ENCODE measurements around the gene LRRC71. TPM values are rescaled to one million over a fixed set of nuclear protein-coding genes. Genes with fewer than 3 reads are reported as not detected.

Gene LRRC71
- polyA plus RNA-seq, 3 donors, result not detected

- no peak for TF ChIP-seq CTCF (IDR thresholded peaks at IDR 0.05)
- no peaks in the 10 kb centered on the region for H3K9me3 ChIP-seq (replicated peaks in 1 of 2; ENCODE audit: control insufficient read depth in 1 of 2, insufficient read depth in 1 of 2, low read length in 2 of 2)
- no peak overlapping the region for H3K4me3 Mint-ChIP-seq
- H3K4me2 ChIP-seq (replicated peaks; ENCODE audit: extremely low read depth, low read length, poor library complexity, severe bottlenecking), result no peak overlapping the region
- H3K4me3 ChIP-seq (replicated peaks in 1 of 3; ENCODE audit: low read depth in 2 of 3, low read length in 3 of 3), result no peak overlapping the region
- no peaks in the 10 kb centered on the region for H3K27me3 ChIP-seq (ENCODE audit: control insufficient read depth in 2 of 2, insufficient read depth in 2 of 2, low read length in 2 of 2)
- H3K27me3 Mint-ChIP-seq (ENCODE audit: low read depth in 3 of 3), result peaks cover 0 to 2% (median 0%) of the 10 kb centered on the region in 3 donors
- no peak overlapping the region for H3K27ac ChIP-seq (ENCODE audit: low read depth in 1 of 2, low read length in 2 of 2)
- H3K9me3 Mint-ChIP-seq, result peaks cover 0 to 1% (median 0%) of the 10 kb centered on the region in 7 donors
- DNase-seq, result no peak
- H3K4me1 Mint-ChIP-seq, result no peaks in the 10 kb centered on the region
- H3K36me3 Mint-ChIP-seq, result peaks cover 80 to 86% of the 10 kb centered on the region in 2 donors
- H4K20me1 ChIP-seq (ENCODE audit: insufficient read depth, low read length), result peaks cover 12% of the 10 kb centered on the region
- H3K9ac ChIP-seq (ENCODE audit: insufficient read depth, low read length, poor library complexity, severe bottlenecking), result no peak overlapping the region
- no CpG with 5 or more reads among the region's 8 CpGs for WGBS (ENCODE audit: insufficient coverage)
- peak overlapping the region in 3 of 7 donors; percentile 60 to 71 (median 66) for H3K27ac Mint-ChIP-seq
- no peaks in the 10 kb centered on the region for H3K79me2 ChIP-seq (ENCODE audit: insufficient read depth, low read length)
- intact Hi-C loops (cut with micrococcal nuclease), result loop anchor here in 1 of 2 donors (10.0 kb wide), 1 partner anchor 137 kb away; no protein-coding TSS in a partner anchor
- no peak overlapping the region for H2AFZ ChIP-seq (ENCODE audit: insufficient read depth, low read depth, low read length, poor library complexity, severe bottlenecking)
- peaks cover 83 to 87% of the 10 kb centered on the region in 2 donors for H3K36me3 ChIP-seq (replicated peaks in 1 of 2; ENCODE audit: control insufficient read depth in 1 of 2, insufficient read depth in 2 of 2, low read length in 2 of 2)
- no peaks in the 10 kb centered on the region for H3K4me1 ChIP-seq (ENCODE audit: control insufficient read depth in 1 of 2, insufficient read depth in 2 of 2, low read length in 2 of 2)
These were observed 17.5 kb downstream of the LRRC71 start for GRCh38 chr1:156937883-156938282.

GRCh38 chr1:156938813-156939212 is 18.4 kb downstream of the LRRC71 start:
- no peaks in the 10 kb centered on the region for H3K4me1 Mint-ChIP-seq
- Histone ChIP-seq H3K27me3 (ENCODE audit: control insufficient read depth in 2 of 2, insufficient read depth in 2 of 2, low read length in 2 of 2) (no peaks in the 10 kb centered on the region), H3K4me2 (replicated peaks; ENCODE audit: extremely low read depth, low read length, poor library complexity, severe bottlenecking) (no peak overlapping the region), H3K27ac (ENCODE audit: low read depth in 1 of 2, low read length in 2 of 2) (no peak overlapping the region), H3K36me3 (replicated peaks in 1 of 2; ENCODE audit: control insufficient read depth in 1 of 2, insufficient read depth in 2 of 2, low read length in 2 of 2) (peaks cover 92 to 96% of the 10 kb centered on the region in 2 donors), H3K9me3 (replicated peaks in 1 of 2; ENCODE audit: control insufficient read depth in 1 of 2, insufficient read depth in 1 of 2, low read length in 2 of 2) (no peaks in the 10 kb centered on the region), H4K20me1 (ENCODE audit: insufficient read depth, low read length) (peaks cover 17% of the 10 kb centered on the region), H3K9ac (ENCODE audit: insufficient read depth, low read length, poor library complexity, severe bottlenecking) (no peak overlapping the region), H3K4me1 (ENCODE audit: control insufficient read depth in 1 of 2, insufficient read depth in 2 of 2, low read length in 2 of 2) (no peaks in the 10 kb centered on the region), H3K4me3 (replicated peaks in 1 of 3; ENCODE audit: low read depth in 2 of 3, low read length in 3 of 3) (no peak overlapping the region), H2AFZ (ENCODE audit: insufficient read depth, low read depth, low read length, poor library complexity, severe bottlenecking) (no peak overlapping the region), H3K79me2 (ENCODE audit: insufficient read depth, low read length) (no peaks in the 10 kb centered on the region)
- no peak overlapping the region for H3K4me3 Mint-ChIP-seq
- H3K9me3 Mint-ChIP-seq, result peaks cover 0 to 1% (median 0%) of the 10 kb centered on the region in 7 donors
- TF ChIP-seq CTCF (IDR thresholded peaks at IDR 0.05), result no peak
- peaks cover 0 to 2% (median 0%) of the 10 kb centered on the region in 3 donors for H3K27me3 Mint-ChIP-seq (ENCODE audit: low read depth in 3 of 3)
- intact Hi-C loops (cut with micrococcal nuclease), result loop anchor here in 1 of 2 donors (10.0 kb wide), 1 partner anchor 136 kb away; no protein-coding TSS in a partner anchor
- 91% methylated on average over 6 of the region's 7 CpGs for WGBS (ENCODE audit: insufficient coverage)
- no peak for DNase-seq
- H3K36me3 Mint-ChIP-seq, result peaks cover 89 to 95% of the 10 kb centered on the region in 2 donors
- H3K27ac Mint-ChIP-seq, result peak overlapping the region in 2 of 7 donors; percentile 30 to 76
